Stimulated activated CD8-positive, alpha-beta memory T cell treated with anti-CD3 and anti-CD28 coated beads, Interleukin-2, amount 100 ng/mL, for 48 hours (primary cell): ENCODE measurements around the gene MTMR3.
A peak's percentile ranks its signal among the peaks of the same experiment; 100 is the strongest.

ENCODE experiments used
- DNase-seq, 2 donors: peaks; one replicate each; pipeline ENCODE4 v3.0.0-alpha.2; 2020; ENCODE audit warnings: low read depth in 2 of 2

The MTMR3 gene

DNA sequence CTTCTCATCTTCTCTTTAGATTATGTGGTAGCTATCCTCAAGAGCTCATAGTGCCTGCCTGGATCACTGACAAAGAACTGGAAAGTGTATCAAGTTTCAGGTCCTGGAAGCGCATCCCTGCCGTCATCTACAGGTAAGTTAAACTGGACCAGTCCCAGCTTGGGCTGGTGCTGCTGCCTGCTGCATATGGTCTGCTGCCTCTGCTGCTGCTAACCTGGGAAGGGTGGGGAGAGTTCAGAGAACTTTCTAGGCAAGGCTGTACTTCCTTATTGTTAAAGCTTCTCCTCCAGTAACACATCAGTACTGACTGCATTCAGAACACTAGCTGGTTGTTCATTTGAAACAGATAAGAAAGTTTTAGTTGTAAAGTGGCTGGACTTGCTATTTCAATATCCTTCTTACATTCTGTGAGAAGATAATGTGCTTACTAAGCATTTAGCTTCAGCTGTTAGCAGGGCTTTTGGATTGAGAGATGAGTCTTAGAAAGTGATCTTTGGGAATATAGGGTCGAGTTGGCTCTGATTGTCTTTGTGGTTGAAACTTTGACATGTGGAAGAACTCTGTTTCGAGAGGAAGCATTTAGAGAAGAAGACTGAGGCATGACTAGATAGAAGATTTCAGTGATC is 120.0 kb downstream of the MTMR3 start:
- DNase-seq: no peak

DNA sequence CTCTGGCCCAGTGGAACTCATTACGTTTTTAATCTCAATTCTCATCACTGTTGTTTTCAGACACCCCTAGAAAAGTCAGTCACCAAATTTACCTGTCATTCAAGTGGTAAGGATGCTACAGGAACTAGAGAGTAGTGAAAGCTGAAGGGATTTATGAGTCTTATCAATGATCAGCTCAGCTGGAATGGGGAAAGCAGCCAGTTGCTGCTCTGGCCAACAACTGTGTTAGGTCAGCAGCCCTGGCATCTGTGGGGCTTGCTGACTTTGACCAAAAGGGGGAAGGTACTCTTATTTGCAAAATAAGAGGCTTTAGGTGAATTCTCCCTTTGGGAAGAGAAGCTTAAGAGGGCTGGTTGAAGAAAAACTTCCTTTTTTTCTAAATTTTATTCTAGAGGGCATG is 121.1 kb downstream of the MTMR3 start:
- no peak for DNase-seq

DNA sequence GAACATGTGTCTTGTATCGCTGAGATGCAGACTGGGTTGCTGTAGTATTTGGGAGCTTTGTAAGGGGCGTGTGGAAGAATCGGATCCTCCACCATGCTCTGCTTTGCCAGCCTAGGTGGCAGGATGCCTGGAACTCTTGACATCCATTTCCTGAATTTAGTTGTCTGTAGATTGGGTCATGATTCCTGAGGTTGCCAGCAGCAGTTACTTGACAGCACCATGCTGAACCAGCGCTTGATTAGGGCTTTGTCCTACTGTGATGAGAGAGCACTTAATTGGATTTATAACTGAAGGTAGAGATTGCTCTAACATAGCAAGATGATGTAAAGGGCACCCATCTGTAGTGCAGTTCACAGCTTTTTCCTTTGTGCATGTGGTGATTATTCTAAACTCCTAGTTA is 121.7 kb downstream of the MTMR3 start:
- no peak for DNase-seq

DNA sequence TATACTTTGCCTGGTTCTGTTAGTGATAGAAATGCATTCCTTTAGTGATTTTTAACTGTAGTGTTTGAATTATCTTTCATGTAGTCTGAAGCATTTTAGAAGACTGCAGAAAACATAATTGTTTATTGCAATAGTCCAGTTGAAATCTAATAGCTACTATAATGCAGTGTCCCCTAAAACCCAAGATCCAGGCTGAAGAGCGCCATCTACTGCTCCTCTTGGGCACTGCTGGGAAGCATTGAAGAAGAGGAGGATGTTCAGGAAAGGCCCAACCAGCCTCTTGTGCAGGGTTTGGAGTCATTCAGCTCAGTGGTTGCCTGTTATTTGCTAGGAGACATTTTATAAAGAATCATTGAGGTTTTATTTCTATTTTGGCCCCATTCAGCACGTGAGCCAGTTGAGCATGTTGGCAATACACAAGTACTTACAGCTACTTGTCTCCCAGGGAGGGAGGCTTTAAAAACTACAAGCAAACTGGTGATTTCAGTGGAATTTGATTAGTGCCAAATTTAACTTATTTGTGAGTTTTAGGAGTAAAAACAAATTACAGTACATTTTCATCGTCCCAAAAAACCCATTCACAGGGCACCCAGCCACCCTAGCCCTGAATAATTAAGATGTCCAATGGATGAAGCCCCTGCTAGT is 122.4 kb downstream of the MTMR3 start:
- DNase-seq: peak; percentile 38 to 52

DNA sequence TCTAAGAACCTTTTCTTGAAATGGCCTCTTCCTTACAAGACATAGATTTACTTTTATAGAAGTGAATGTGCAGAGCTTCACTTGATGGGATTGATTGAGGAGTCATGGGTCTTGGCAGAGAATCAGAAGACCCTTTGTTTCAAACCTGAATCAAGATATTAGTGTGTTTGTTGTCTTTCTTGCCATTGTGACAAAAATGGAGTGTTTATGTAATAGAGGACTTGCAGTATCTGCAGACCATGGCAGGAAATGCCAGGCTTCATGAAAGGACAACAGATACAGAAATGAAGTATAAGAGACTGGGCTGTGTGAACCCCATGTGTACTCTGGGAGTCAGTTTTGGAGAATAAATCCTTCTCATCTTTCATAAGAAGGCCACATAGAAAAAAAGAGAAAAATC is 124.4 kb downstream of the MTMR3 start:
- no peak for DNase-seq

DNA sequence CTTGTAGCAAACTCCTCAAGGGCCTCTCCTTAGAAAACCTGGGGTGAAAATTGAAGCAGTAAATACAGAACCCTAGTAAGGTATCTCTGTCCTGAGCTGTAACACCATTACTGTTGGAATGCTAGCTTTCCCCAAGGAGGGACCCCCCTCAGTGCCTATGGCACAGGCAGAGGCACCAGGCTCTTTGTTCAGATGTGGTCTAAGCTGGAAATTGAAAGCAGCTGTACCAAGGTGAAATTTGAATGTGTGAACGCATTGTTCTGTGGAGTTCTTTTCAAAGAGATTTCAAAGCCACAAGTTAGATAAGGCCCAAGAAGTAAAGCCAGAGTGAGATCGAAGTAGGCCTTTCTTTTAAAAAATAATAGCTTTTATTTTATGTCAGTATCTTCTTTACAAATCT is 125.4 kb downstream of the MTMR3 start:
- DNase-seq: no peak

DNA sequence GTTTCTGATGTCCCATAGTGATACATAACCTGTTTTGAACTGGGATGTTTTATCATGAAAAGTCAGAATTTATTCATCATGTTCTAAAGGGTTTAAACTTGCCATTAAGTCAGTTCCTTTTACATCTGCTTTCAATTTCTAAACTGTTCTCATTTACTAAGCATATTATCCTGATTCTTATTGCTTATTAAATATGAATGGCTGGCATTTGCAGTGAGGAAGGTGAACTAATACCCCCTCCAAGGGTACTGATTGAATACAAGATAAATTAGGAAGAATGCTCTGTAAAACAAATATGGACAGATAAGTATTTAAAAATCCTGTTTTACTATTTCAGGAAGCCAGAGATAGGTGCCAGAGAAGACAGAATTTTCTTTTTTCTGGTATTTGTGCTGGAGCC is 126.5 kb downstream of the MTMR3 start:
- no peak for DNase-seq

DNA sequence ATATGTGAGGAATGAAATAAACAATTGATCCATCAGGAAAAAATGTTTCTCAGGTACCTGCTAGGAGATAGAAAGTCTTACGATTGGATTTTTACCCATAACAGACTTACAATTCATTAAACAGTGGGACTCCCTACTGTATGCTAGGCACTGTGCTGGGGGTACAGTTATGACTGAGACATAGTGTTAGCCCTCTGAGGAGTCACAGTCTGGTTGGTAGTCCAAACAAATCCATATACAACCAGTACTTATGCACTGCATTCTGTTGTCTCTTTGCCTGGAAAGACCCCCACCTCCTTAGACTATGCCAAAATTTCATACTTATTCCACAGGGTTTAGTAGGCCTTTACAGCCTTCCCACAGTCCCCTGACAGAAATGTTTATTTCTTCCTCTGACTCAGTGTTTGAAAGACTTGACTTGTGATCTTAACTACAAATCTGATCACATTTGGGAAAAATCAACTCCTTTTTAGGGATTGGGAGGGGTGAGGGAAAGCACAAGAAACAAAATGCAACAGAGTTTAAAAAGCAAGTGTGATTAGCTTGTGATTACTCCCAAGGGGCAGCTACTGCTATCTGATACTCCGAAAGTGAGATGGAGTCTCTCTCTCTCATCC is 127.9 kb downstream of the MTMR3 start:
- no peak for DNase-seq

DNA sequence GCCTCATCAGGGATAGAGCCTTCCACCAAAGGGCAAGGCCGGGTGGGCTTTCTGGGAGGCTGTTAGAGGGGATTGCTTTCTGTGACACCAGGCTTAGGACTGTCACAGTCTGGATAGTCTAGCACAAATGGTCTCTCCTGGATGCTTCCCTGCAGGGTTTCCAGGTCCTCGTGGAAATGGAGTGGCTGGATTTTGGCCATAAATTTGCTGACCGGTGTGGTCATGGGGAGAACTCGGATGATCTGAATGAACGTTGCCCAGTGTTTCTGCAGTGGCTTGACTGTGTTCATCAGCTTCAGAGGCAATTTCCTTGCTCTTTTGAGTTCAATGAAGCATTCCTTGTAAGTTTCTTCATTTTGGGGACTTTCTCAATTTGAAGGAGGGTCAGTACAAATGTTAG is 130.2 kb downstream of the MTMR3 start:
- DNase-seq: no peak

DNA sequence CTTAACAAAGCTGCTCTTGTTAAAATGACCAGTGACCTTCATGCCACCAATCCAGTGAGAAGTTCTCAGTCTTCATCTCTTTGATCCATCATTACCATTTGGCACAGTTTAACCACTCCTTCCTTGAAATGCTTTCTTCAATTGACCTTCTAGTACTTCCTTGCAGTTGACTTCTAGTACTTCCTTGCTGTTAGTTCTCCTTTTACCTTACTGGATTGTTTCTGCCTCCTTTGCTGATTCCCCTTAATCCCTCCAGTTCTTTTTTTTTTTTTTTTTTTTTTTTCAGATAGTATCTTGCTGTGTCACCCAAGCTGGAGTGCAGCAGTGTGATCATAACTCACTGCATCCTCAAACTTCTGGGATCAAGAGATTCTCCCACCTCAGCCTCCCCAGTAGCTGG is 131.3 kb downstream of the MTMR3 start:
- DNase-seq: no peak

DNA sequence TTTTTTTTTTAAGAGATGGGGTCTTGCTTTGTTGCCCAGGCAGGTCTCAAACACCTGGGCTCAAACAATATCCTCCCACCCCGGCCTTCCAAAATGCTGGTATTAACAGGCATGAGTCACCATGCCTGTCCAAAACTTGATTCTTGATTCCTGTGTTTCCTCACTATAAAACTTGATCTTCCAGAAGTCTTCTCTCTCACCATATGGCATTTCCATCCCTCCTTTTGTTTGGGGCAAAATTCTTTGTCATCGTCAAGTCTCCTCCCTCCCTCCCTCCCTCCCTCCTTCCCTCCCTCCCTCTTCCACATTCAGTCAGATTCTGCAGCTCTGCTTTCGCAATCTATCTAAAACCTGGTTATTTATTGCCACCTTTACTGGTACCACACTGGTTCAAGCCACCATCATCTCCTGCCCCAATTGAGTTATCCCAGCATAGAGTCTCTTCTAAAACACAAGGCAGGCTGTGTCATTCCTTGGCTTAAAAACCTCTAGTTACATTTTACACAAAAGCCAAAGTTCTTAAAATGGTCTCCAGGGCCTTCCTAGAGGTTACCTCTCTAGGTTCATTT is 132.3 kb downstream of the MTMR3 start:
- DNase-seq: no peak

DNA sequence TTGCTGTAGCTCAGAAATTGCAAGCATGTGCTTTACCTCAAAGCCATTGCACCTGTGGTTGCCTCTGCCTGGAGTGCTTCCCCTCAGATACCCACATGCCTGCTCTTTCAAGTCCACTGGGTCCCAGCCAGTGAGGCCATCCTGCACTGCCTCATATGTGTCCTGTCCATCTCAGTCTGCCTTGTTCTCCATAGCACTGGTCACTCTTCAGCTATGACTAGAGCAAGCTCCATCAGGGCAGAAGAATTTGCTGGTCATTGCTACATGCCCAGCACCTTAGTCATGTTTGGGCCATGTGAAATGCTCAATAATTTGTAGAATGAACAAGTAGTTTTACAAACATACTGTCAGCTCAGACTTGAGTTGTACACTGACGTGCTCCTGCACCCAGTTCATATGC is 132.9 kb downstream of the MTMR3 start:
- no peak for DNase-seq

DNA sequence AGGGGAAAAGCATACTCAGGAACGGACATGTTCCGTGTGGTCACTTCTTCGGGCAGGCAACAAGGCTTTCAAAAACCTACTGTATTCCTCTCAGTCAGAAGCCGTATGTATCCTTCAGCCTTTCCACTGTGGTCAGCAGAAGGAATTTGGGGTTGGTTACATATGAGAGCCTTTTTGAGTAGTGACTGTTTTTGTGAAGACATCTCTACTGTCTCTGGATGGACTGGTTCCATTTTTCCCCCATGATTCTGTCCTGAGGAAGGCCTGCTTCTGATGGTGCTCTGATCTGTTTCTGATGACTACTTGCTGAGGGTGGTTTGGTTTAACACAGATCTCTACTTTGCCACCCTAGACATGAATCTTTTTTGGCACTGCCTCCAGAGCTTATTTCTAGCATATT is 133.6 kb downstream of the MTMR3 start:
- DNase-seq: no peak

DNA sequence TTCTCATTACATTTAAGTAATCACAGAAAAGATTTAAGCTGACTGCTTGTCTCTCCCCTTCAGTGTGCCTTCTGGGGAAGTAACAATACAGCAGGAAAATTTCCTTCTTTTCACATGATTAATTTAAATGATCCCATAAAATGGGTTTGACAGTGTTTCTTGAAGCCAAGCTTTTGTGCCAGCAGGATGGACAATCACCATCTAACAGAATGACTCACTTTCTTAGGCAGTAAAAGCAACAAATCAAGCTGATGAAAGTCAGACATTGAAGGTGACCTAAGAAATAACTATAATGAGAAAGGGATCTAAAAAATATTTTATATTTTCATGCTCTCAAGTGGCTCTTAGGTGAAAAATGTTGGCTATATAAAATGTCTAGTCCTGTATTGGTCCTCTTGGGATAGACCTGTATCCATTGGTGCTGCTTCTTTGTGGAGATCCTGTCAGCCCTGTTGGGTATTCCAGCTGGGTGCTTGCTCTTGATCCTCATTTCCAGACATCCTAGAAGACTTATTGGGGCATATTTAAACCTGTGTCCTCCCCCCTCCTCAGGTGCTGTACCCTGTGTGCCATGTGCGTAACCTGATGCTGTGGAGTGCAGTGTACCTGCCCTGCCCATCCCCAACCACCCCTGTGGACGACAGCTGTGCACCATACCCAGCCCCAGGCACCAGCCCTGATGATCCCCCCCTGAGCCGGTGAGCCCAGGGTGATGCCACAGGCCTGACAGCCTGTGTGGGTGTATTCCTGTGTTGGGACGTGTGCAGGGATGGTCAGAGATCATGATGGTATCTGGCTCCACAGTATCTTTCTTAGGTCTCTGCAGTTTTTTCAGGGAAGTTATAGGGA is 134.6 kb downstream of the MTMR3 start:
- no peak for DNase-seq

DNA sequence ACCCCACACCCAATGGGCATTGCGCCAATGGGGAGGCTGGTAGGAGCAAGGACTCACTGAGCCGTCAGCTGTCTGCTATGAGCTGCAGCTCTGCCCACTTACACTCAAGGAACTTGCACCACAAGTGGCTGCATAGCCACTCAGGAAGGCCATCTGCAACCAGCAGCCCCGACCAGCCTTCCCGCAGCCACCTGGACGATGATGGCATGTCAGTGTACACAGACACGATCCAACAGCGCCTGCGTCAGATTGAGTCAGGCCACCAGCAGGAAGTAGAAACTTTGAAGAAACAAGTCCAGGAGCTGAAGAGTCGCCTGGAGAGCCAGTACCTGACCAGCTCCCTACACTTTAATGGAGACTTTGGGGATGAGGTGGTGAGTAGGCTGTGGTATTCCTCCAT is 137.5 kb downstream of the MTMR3 start:
- DNase-seq: no peak

DNA sequence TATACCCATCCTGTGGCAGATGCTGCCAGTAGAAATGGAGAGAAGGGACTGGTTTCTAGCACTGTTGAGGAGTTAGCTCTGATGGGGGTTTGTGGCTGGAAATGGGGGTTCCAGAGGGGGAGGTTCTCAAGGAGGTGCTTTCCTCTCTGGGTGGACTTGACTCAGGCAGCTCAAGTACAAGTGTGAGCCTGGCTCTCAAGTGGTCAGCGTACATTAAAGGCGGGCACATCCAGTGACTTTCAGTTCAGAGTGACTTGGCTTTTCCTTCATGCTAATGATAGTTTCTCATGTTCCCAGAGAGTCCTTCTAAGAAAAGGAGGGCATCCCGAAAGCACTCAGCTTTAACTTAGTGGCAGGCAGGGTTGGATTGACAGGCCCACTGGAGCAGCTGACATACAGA is 138.4 kb downstream of the MTMR3 start:
- no peak for DNase-seq

DNA sequence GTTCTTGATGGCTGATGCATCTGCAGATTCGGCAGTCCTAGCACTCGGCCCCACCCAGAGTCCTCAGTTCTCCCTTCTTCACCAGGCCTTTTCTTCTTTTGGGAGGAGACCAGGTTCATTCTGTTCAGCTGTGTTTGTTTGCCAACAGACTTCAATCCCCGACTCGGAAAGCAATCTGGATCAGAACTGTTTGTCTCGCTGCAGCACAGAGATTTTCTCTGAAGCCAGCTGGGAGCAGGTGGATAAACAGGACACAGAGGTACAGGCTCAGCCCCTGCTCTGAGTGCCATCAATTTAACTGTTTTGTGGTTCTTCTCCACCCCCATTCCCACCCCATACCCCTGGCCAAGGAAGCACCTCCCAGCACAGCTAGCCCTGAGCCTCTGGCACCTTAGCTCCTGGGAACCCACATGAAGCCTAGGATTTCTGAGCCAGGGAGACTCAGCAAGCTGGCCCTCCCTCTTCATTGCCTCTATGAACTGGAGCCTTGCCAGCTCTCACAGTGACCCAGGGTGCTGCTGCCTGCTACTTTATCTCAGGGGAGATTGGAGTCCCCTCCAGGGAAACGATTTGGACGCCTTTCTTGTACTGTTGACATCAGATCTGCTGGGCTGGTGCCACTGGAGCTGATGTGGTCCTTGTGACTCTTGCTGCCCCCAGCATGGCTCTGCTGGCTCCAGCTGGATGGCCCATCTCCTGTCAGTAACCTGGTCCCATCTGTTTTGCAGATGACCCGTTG is 139.1 kb downstream of the MTMR3 start:
- no peak for DNase-seq

DNA sequence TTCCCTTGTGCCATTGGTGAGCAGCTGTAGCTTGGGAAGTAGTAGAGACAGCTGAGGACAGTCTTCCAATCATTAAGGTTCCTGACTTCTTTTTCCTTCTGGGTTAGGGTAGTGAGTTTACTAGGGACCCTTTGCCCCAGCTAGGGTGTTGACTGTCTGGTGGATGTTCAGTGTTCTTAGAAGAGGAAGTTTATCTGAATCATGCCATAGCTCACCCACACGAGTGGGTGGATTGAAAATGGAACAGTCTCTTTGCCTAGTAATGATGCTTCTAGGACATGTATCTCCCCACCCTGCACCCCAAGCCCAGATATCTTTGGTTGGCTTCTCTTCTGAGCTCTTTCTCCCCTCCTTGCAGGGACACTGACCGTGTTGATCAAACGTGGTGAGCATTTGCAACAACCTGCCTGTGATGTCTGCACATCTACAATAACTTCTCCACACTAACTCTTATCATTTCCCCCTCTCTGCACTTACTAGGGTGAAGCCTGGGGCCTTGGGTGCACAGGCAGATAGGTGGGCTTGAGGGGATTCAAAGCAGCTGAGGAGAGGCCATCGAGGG is 140.2 kb downstream of the MTMR3 start:
- DNase-seq: no peak

DNA sequence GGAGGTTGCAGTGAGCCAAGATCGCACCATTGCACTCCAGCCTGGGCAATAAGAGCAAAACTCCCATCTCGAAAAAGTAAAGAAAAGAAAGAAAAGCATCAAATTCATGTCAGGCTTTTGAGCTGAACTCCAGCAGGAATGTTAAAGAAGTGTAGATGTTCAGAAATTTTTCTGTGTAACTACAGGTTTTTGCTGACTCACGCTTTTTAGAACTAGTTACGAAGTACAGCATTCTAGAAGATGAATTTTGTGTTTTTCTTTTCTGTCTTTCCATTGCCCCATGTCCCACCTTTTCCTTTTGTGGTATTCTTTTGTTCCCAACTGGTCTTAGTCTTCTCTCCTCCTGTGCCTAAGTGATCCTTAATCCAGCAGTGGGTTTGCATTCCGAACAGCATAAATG is 141.3 kb downstream of the MTMR3 start:
- no peak for DNase-seq

DNA sequence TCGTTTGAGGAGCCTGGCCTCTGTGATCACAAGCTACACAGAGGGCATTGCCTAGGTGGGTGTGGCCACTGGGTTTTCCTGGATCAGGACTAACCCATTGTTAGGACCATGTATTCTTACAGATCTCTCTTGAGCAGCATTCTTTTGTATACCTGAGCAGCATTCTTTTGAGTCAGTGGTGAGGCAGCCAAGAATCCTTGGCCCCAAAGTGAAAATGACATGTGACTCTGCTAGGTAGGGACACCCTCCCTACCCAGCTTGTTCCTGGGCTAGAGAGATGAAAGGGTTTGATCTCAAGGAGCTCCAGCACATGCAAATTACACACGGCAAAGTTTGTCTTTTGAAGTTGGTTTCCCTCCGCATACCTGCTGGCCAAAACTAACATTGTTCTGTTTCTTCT is 142.2 kb downstream of the MTMR3 start:
- DNase-seq: no peak

DNA sequence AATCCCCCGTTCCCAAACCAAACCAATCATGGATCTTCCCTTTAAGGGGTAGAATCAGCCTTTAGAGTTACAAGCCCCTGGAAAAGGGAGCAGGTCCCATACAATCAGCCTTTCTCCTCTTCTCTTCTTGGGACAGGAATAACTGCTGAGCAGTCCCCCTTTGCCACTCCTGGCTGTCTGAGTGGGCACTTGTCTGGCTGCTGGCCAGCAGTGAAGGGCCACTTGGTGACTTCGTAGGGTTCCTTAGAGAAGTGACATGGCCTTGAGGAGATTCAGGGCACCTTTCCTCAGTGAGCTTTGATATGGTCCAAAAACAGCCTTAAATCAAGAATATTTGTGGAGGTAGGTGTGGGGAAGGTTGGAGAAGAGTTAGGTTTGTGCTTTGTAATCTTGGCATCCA is 143.8 kb downstream of the MTMR3 start:
- DNase-seq: no peak
